ENCODE results near the gene OR2W1.
A peak's percentile ranks its signal among the peaks of the same experiment; 100 is the strongest.

Gene OR2W1, protein sequence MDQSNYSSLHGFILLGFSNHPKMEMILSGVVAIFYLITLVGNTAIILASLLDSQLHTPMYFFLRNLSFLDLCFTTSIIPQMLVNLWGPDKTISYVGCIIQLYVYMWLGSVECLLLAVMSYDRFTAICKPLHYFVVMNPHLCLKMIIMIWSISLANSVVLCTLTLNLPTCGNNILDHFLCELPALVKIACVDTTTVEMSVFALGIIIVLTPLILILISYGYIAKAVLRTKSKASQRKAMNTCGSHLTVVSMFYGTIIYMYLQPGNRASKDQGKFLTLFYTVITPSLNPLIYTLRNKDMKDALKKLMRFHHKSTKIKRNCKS

DNA sequence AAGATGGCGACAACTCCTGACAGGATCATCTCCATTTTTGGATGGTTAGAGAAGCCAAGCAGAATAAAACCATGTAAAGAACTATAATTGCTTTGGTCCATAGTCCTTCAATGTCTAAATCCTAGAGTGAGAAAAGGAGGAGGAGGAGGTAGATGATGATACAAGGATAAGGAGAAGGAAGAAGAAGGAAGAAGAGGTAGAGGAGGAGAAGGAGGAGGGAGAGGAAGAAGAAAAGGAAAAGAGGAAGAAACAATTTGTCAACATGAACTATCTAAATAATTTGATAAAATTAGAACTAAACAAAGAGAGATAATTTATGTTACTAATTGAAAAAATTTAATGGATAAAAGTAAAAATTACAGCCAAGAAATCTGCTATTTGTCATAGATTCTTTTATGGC is at the start of gene OR2W1:
Gene OR2W1 (minus strand): TSS at position 101 of the 400 bp plus-strand sequence. CDS start 0 bp downstream, at position 101.
- no peak for DNase-seq

DNA sequence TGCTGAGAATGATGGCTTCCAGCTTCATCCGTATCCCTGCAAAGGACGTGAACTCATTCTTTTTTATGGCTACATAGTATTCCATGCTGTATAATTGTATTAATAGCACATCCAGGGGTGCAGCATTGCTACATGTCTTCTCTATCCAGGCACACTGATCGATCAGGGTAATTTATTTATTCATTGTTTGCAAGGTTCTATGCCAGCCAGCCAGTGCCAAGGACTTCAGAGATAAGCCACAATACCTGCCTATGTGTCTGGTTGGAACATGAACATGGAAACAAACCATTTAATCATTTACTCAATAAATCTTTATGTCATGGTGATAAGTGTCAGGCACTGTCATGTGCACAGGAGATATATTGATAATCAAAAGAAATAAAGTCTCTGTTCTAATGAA is 48.0 kb upstream of the OR2W1 start:
- no peak for DNase-seq

DNA sequence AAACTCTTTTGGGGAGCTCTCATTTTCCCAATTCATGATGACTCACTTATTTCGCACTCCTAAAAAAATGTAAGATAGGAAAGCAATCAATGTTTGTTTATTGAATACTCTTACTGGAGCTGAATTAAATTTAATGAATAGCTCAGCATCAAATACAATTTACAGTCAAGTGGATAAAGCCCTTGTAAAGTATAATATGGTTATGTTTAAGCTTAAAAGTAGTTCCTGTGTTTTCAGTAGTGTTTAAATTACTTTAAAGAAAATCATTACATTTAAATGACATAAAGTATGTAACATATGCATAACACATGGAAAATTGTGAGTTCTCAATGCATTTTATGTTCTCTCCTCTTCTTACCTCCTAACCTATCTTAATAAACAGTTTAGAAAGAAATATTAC is 42.2 kb upstream of the OR2W1 start, which contains the start of gene OR2B3:
Gene OR2B3 (minus strand): TSS at position 101 of the 400 bp plus-strand sequence. CDS start 65 bp downstream, at position 36.
- no peak for DNase-seq

DNA sequence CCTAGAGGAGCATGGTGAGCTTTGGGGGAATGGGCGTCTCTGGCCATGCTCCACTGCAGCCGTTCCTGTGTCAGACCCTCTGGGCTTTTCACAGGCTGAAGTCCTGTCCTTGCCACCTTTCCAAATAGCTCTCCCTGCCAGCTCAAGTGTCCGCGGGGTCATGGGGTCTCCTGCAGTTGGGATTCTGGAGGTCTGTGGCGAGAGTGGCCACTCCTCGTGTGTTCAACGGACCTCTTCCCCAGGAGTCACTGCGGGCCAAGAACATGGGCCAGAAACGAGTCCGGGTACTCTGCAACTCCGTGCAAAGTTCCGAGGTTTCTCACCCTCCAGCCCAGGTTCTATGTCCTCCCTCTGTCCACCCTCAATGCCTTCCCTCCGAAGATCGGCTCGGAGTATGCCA is 37.5 kb upstream of the OR2W1 start:
- no peak for DNase-seq

DNA sequence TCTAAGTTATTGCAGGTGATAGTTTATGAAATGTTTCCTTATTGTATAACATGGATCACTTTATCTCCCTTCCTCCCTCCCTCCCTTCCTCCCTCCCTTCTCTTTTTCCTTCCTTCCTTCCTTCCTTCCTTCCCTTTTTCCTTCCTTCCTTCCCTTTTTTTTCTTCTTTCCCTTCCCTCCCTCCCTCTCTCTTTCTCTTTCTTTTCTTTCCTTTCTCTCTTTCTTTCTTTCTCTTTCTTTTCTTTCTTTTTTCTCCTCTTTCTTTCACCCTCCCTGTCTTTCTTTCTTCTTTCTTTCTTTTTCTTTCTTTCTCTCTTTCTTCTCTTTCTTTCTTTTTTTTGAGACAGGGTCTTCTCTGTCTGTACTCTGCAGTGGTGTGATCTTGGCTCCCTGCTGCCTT is 36.3 kb upstream of the OR2W1 start:
- no peak for DNase-seq

DNA sequence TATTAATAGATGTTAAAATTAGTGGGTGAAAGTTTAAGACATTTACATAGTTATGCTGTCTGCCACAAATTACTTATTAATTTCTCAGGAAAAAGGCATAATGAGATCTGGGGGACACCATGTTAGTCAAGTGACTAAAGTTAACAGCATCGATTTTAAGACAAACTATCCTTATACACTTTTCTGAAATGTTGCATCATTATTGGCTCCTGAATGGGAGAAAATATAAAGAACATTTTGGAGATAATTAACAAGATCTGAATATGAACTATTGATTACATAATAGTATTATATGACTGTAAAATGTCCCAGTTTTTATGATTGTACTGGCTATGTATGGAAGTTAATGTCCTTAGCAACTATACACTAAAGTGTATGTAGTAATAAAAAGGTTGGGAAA is 34.2 kb upstream of the OR2W1 start:
- DNase-seq, result no peak

DNA sequence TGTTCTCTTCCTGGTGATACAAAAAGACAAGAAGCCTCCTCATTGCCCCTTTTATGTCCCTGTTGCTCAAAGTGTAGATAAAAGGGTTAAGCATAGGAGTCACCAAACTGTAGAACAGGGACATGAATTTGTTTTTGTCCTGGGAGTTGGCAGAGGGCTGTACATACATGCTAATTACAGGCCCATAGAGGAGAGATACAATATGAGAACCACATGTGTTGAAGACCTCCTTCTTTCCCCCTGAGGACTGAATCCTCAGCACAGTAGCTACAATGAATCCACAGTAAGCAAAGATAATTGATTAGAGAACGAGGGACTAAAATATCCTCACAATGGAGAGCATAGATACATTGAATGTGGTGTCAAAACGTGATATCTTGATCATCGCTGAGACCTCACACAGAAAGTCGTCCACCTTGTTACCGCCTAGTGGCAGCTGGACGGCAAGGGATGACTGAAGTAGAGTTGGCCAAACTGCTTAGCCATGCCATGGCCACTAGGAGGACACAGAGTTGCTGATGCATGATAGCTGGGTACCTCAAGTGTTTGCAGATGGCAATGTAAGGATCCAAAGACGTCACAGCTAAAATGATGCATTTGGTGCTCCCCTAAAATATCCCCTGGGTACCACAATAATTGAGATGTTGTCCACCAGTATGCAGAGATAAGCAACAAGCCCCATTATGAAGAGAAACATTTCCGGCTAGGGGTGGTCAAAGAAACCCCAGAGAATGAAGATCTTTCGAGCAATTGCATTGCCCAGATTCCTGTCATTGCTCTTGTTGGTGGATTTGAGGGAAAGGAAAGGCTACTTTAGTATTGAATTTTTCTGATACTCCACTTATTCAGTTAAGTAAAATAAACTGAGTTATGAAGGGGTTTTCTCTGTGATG is 27.1 kb upstream of the OR2W1 start:
- DNase-seq, result peak in 1 of 3 experiments; percentile 9

DNA sequence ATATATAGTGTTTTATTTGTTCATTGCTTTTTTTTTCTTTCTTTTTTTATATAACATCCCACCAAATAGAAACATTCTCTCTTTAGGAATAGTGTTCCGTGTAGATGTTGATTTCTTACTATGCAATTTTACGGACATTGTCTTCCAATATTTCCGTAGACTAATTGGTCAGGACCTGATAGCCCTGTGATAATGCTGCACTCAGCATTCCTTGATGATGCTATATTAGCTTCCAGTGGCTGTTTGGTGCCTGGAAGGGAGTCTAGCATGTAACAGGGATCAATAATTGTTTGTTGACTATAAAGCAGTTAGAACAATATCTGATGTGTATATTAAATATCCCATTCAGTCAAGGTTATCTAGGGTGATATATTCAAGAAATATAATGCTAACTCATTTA is 6.7 kb upstream of the OR2W1 start:
- DNase-seq, result no peak

DNA sequence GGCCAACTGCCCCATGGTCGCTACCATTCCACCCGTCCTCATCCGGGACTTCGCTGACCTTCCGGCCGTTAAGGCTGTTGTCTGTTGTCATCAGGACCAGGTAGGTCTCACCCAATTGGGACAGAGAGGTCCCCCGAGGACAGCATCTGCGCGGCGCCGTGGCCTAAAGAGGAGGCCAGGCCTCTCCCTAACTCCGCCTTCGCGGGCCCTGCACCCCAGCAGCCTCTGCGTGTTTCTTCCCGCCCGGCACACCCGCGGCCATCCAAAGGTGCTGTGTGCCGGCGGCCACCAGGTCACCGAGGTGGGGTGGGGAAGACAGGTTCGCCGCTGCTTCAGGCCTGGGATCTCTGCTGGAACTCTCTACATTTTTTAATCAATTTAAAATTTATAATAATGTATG is 9.0 kb downstream of the OR2W1 start:
- DNase-seq, result no peak

DNA sequence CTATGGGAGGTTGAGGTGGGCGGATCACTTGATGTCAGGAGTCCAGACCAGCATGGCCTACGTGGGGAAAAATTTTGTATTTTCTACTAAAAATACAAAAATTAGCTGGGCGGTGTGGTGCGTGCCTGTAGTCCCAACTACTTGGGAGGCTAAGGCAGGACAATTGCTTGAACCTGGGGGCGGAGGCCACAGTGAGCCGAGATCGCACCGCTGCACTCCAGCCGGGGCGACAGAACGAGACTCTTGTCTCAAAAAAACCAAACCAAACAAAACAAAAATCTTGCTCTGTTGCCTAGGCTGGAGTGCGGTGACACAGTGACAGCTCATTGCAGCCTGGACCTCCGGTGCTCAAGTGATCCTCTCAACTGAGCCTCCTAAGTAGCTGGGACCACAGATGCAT is 16.2 kb downstream of the OR2W1 start:
- DNase-seq, result no peak

DNA sequence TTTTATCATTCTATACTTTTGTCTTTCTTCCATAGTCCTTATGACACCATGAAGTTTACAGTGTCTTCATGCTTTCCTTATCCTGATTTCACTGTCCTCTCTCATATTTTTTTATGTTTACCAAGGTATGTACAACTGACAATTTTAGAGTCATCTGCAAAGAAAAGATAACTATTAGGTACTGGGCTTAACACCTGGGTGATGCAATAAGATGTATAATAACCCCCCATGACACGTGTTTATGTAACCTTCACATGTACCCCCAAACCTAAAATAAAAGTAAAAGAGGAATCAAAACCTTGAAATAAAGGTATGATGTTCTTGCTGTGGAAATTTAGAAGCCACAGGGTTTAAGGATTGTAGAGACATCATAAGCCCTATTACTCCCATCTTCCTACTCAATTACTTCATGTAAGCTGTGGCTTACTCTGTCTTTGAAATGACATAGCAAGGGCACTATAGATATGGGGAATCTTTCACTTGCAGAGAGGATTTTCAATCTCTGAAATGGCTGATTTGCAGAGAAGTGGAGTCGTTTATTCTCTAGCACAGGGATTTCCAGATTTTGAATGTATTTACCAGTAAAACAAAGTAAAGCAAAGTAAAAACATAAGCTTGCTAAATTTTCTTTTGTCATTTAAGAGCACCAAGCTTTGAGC is 18.9 kb downstream of the OR2W1 start:
- no peak for DNase-seq

DNA sequence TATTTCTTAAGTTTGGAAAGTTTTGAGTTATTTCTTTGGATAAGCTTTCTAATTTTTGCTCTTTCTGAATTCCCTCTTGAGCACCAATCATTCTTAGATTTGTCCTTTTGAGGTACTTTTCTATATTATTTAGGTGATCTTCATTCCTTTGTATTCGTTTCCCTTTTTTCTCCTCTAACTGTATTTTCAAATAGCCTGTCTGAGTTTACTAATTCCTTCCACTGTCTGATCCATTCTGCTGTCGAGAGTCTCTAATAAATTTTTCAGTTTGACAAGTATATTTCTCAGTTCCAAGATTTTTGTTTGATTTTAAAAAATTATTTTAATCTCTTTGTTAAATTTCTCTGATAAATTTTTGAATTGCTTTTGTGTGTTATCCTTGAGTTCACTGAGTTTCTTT is 23.5 kb downstream of the OR2W1 start:
- no peak for DNase-seq

DNA sequence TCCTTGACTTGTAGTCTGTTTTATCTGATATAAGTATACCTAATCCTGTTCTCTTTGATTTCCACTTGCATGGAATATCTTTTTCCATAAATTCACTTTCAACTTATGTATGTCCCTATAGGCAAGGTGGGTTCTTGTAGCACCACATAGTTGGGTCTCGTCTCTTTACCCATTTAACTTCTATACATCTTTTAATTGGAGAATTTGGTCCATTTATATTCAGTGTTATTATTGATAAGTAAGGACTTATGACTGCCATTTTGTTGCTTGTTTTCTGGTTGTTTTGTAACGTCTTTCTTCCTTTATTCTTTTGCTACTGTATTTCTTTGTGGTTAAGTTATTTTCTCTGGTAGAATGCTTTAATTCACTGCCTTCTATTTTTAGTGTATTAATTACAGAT is 25.3 kb downstream of the OR2W1 start:
- no peak for DNase-seq

DNA sequence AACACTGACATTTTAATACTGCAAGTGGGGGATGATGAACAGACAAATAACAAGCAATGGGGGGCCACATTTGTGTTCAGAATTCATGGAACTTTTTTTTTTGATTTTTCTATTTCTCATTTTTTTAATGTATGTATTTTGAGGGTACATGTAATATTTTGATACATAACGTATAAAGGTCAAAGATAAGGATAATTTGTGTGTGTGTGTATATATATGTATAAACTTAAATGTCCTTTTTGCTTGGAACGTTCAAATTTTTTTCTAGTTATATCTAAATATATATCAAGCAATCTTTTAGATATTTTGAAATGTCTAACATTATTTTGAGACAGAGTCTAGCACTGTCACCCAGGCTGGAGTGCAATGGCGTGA is 27.6 kb downstream of the OR2W1 start:
- no peak for DNase-seq

DNA sequence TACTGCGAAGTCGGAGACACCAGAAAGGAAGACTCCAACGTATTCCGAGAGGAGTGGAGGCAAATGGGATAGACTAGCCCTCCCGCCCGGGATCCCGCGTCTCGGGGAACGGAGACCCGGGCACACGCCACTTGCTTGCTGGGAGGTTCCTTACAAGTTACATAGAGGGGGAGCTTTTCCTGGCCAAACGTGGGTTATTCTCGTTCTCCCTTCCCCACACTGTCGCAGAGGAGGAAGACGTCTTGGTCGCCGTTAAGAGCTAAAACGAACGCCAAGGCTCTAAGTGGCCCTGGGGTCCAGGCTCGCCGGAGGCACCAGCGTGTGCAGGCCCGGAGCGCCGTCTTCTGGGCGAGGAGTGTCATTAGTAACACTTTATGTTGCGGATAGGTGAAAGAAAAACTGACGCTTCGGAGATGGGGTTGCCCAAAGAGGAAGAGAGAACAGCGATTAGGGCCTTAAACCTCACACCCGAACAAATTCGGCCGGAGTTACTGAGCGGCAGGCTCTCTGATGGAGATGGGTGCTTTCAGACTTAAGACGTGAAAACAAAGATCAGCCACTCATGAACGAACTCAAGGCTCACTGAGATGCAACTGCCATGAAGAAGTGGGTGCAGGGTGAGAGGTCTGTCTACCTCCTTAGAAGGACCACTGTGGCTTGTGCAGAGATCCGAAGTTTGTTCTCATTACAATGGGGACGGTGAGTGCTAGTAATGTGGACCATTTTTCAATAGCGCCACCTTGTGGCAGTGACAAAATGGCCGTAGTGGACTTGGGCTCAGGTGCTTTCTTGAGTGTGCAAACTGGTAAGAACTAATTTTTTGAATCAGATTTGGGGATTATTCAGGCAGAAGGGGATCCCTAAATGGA is 28.2 kb downstream of the OR2W1 start:
- DNase-seq, result peak; percentile 58 to 84 (median 82)

DNA sequence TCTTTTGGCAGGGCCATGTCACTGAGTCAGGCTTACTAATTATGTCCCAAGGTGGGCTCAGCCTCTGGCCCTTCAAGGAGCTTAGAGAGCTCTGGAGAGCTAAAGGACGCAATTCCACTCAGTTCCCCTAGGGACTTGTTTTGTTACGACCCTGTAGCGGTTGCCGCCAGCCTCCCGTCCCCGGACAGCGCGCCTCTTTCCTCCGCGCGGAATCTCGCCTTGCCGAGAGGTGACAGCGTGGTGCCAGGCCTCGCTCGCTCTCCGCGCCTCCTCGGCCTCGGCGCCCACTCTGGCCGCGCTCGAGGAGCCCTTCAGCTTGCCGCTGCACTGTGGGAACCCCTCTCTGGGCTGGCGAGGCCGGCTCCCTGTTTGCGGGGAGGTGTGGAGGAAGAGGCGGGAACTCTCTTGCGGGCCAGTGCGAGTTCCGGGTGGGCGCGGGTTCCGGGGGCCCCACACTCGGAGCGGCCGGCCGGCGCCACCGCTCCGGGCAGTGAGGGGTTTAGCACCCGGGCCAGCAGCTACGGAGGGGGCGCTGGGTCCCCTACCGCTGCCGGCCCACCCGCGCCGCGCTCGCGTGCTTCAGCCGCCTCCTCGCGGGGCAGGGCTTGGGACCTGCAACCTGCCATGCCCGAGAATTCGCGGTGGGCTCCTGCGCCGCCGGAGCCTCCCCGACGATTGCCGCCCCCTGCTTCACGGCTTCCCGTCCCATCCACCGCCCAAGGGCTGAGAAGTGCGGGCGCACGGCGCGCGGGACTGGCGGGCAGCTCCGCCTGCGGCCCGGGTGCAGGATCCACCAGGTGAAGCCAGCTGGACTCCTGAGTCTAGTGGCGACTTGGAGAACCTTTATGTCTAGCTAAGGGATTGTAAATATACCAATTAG is 30.0 kb downstream of the OR2W1 start:
- no peak for DNase-seq

DNA sequence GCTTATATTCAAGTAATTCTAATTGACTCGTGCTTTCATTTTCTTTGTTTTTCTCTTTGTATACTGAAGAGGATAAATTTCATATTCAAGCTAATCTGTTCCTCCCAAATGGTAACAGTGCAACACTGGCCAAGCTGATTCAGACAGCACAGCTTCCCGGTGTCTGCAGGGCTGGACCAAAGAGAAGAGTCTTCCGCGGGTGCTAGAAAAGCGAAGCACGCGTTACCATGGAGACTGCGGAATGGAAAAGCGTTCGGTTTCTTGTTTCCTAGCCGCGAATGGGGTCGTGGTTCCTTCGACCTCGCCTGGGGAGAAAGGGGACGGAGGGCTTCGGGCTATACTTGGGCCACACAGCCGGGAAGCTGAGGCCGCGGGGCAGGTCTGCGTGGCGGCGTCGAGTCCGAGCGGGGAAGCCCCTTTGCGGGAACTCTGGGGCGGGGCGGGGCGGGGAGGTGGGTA is 33.7 kb downstream of the OR2W1 start:
- DNase-seq, result peak; percentile 15 to 83 (median 58)

DNA sequence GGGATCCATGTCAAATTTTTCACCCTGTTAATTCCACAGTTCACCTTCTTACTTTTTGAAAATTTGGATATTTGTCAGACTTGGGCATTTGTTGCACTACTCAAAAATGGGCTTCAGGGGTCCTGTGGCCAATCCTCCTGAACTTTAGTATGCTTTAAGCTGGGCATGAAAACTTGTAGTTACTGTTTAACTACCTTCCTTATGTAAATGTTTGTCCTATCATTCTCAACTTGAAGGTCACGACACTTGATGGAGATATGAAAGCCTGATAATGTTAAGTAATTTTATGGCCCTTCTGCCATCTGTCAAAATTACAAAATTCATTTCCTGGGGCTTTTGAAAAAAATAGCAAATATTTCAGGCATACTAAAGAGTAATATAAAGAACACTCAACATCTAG is 35.6 kb downstream of the OR2W1 start:
- no peak for DNase-seq

DNA sequence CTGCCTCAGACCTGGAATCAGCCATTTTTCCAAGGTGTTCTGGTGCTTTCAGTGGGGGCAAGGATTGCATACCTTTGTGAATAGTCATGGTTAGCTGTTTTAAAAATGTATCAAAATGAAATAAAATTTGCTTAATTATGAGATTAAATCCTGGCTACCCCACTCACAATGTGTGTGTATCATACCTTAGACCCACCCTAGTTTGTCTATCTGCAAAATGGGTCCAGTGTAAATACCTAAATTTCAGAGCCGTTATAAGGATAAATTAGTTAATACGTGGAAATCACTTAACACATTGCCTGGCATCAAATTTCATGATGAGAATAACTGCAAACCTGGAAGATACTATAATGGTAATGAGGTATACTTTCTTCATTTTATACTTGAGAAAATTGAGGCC is 36.9 kb downstream of the OR2W1 start:
- no peak for DNase-seq

DNA sequence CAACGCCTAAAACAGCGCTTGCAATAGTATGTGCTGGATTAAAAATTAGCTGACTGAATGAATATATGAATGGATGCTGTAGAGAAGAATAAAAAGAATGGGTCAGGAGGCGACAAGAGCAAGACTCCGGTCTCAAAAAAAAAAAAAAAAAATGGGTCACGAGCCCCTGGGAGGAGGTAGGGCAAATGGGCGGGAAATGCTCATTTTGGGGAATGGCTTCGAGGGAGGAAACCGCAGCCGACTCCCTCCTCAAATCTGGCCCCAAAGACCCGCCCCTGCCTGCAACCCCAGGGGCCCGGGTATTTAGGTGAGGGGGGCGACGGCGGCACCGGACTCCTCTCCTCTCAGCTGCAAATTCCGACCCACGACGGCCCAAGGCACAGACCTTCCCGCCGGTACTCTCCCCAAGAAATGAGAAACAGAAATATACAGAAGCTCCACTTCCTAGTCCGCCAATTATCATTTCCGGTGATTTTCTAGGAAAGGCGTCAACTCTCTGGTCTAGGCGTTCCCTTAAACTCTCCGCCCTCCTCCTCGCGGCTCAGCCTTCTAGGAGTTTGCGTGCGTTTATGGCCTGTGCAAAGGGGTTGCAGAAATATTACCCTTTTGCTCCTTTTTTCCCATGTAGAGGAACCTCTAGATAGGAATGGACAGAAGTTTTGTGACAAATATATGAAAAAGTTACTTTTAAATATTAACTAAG is 39.6 kb downstream of the OR2W1 start, which contains the start of gene ZNF311:
Gene ZNF311 (minus strand): TSS at position 133 of the 703 bp plus-strand sequence. CDS start 1,361 bp downstream, outside the sequence.
- DNase-seq, result peak in 1 of 3 experiments; percentile 5
